Pancreas (tissue), 10 donors: ENCODE data around the gene SYCP2. TPM values are rescaled to one million over a fixed set of nuclear protein-coding genes. Genes with fewer than 3 reads are reported as not detected.

Experiments used
- ATAC-seq, 4 donors: fragments of 200-7000 bp; cut with Tn5 transposase; one replicate each; pipeline versions ENCODE4 v1.8.0 to v1.9.1; 2020; ENCODE audit warnings: mild to moderate bottlenecking in 4 of 4, moderate library complexity in 4 of 4
- DNase-seq, 6 donors: peaks; one replicate each; pipeline ENCODE4 v3.0.0-alpha.2; 2020
- FAIRE-seq: peaks from 2 replicates; lab custom pipeline; 2012; peaks lifted over from hg19 to GRCh38; lab: Jason Lieb, UNC
- H3K27ac ChIP-seq, 4 donors: fragments of 200-600 bp; sonication (generic); 1 replicate in 3 of 4; 2 replicates in 1 of 4; pipeline versions ENCODE4 v1.5.0 to v1.8.0; 2020
- H3K27me3 ChIP-seq, 4 donors: fragments of 200-600 bp; one replicate each; pipeline ENCODE4 v1.8.0; 2021
- H3K36me3 ChIP-seq, 3 donors: fragments of 200-600 bp; sonication (generic) in 1 of 3; one replicate each; pipeline versions ENCODE4 v1.5.0 to v1.8.0; 2020 to 2021
- H3K4me1 ChIP-seq, 3 donors: fragments of 200-600 bp; one replicate each; pipeline ENCODE4 v1.8.0; 2021
- H3K4me3 ChIP-seq, 4 donors: fragments of 200-600 bp; sonication (generic) in 2 of 4; one replicate each; pipeline versions ENCODE4 v1.5.0 to v1.8.0; 2020 to 2021
- H3K9me3 ChIP-seq, 4 donors: fragments of 200-600 bp; one replicate each; pipeline ENCODE4 v1.8.0; 2021
- CTCF ChIP-seq, 4 donors: fragments of 200-600 bp; sonication (generic) in 3 of 4; IDR thresholded peaks; one replicate each; pipeline versions ENCODE4 v1.5.0 to v1.8.0; 2021; ENCODE audit warnings: antibody characterized with exemption in 4 of 4
- WGBS, 2 donors: extraction: QIAGEN DNeasy Blood & Tissue Kit; methylation state at CpG; one replicate each; pipeline ENCODE4 v1.1.7; 2013; 5-methylcytosine and 5-hydroxymethylcytosine counted together
- intact Hi-C, 3 donors: fragments of 100-400 bp; cut with DNase I; formaldehyde crosslinking; loops; one replicate each; pipeline versions ENCODE4 v1.11.1 to v1.14.2; 2022
- polyA plus RNA-seq, 2 donors: library from polyadenylated mRNA; stranded (reverse); fragments of 200-250 nt; gene quantifications; one replicate each; pipeline ENCODE4 v1.2.3, GENCODE V29; 2013
- total RNA-seq, 6 donors: library from RNA; stranded (reverse); fragmentation: NEBNext Ultra II Directional in 4 of 6; extraction: Animal tissue kit (Norgen Biotek cat#: 25700) in 4 of 6; gene quantifications; one replicate each; pipeline versions ENCODE4 v1.2.1 to v1.2.4, GENCODE V29; 2021 to 2023
- donor health status: healthy with polysubstance abuse.
- donor health status: DM: no; HTN: no; CAD: no; lungs with moderate emphysema.
- donor health status: DM: no; HTN: no; CAD: no.
- donor health status: control.
- donor health status: control.
- donor health status: Bipolar disorder and iron deficiency.
- donor health status: DM: yes; HTN: yes; CAD: no.
- donor health status: DM: no; HTN: no; CAD: no.
- donor health status: DM: no; HTN: no; CAD: no.
- donor health status: DM: yes; HTN: yes; CAD: no.

The SYCP2 gene
- total and polyA plus RNA-seq, 8 donors = 1.3 to 4.7 (median 3.2) TPM

GRCh38 chr20:59824711-59825562, 108.5 kb downstream of the SYCP2 start:
- peak; percentile 13 to 55 (median 24) for ATAC-seq
- Histone ChIP-seq H3K27ac (no peak overlapping the region), H3K4me1 (peaks cover 0 to 7% (median 0%) of the 10 kb centered on the region in 3 donors), H3K9me3 (no peaks in the 10 kb centered on the region), H3K36me3 (no peaks in the 10 kb centered on the region), H3K4me3 (no peak overlapping the region), H3K27me3 (no peaks in the 10 kb centered on the region)
- intact Hi-C loops = no loop called here
- no peak for TF ChIP-seq CTCF (IDR thresholded peaks at IDR 0.05)
- peak in 1 of 6 donors; percentile 44 for DNase-seq
- FAIRE-seq = no peak
- WGBS, 2 donors = 42 to 45% methylated on average over 8 of the region's 8 CpGs

- WGBS, 2 donors = 79 to 86% methylated on average over 8 of the region's 8 CpGs
- Histone ChIP-seq H3K27me3 (no peaks in the 10 kb centered on the region), H3K27ac (no peak overlapping the region), H3K4me3 (no peak overlapping the region), H3K9me3 (no peaks in the 10 kb centered on the region), H3K36me3 (no peaks in the 10 kb centered on the region), H3K4me1 (peaks cover 0 to 7% (median 0%) of the 10 kb centered on the region in 3 donors)
- intact Hi-C loops = no loop called here
- FAIRE-seq (no peak), ATAC-seq (no peak), DNase-seq (peak in 1 of 6 donors; percentile 21)
- TF ChIP-seq CTCF (IDR thresholded peaks at IDR 0.05) = no peak
These were observed 109.8 kb downstream of the SYCP2 start for GRCh38 chr20:59823491-59824259.

- no peak overlapping the region for H3K4me3 ChIP-seq
- intact Hi-C loops = no loop called here
- no peaks in the 10 kb centered on the region for H3K27me3 ChIP-seq
- ATAC-seq (no peak), DNase-seq (no peak), FAIRE-seq (no peak)
- no peaks in the 10 kb centered on the region for H3K36me3 ChIP-seq
- WGBS, 2 donors = 81 to 85% methylated on average over 9 of the region's 9 CpGs
- no peaks in the 10 kb centered on the region for H3K9me3 ChIP-seq
- H3K4me1 ChIP-seq = peaks cover 0 to 7% (median 0%) of the 10 kb centered on the region in 3 donors
- TF ChIP-seq CTCF (IDR thresholded peaks at IDR 0.05) = no peak
- no peak overlapping the region for H3K27ac ChIP-seq
These were observed 110.4 kb downstream of the SYCP2 start for GRCh38 chr20:59823030-59823423.

GRCh38 chr20:59822291-59823029, 111.0 kb downstream of the SYCP2 start:
- Histone ChIP-seq H3K36me3 (no peaks in the 10 kb centered on the region), H3K9me3 (no peaks in the 10 kb centered on the region), H3K27ac (no peak overlapping the region), H3K27me3 (no peaks in the 10 kb centered on the region), H3K4me3 (no peak overlapping the region), H3K4me1 (peaks cover 0 to 7% (median 0%) of the 10 kb centered on the region in 3 donors)
- TF ChIP-seq CTCF (IDR thresholded peaks at IDR 0.05) = no peak
- intact Hi-C loops = no loop called here
- DNase-seq (peak in 1 of 6 donors; percentile 30), FAIRE-seq (no peak), ATAC-seq (no peak)
- WGBS, 2 donors = 71 to 81% methylated on average over 21 of the region's 21 CpGs
